Fibroblast of skin of back (primary cell): ENCODE measurements around the gene CC2D2A.

ENCODE experiments used
- DNase-seq: peaks from one replicate; pipeline ENCODE4 v3.0.0-alpha.2; 2013

CC2D2A gene

DNA sequence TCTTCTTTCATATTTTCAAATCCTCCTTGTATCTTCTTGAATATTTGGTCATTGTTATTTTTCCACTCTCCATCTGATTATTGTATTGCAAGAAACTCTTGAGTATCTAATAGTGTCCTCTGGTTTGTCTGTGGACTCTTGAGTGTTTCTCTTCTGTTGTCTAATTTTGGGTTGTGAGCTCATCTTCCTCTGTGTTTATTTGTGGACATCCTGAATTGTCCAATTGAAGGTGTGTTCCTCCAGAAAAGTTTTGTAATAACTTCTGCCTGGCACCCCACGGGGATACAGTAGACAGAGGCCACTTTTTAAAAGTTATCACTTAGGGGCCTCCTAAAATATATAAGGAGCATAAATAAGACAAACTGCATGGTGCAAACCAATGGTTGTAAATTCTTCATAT, 3.1 kb upstream of the CC2D2A start:
- DNase-seq = no peak

DNA sequence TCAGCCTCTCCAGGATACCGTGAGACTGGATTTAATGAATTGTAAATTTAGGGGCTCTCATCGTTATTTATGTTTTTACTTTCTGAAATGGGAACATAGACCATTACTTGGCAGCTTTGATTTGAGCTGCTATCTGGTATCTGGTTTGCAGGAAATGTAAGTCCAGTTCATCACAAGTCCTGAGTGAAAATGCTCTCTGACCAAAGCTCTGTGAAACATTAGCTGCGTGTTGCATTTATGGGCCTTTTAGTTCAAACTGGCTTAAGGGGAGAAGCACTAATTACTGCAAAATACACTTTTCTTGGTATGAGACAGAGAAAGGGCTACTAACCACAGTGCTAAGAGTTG, 420 bp downstream of the CC2D2A start:
- DNase-seq = no peak

DNA sequence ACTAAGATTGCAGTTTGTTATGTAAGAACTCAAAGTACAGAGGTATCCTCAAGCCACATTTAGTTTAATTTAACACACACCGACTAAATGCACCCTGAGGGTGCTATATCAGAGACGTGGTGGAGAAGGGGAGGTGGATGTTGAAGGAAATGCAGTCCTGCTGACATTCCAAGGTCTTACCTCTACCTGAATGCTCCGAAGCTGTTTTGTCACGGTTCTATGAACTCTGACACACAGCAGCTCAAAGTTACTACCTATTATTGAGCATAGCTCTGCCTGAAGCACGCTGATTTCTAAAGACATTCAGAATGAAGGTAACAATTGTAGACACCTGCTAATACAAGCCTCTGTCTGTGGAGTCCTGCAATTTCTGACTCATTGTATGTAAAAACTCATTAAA, 6.7 kb downstream of the CC2D2A start:
- DNase-seq = no peak

DNA sequence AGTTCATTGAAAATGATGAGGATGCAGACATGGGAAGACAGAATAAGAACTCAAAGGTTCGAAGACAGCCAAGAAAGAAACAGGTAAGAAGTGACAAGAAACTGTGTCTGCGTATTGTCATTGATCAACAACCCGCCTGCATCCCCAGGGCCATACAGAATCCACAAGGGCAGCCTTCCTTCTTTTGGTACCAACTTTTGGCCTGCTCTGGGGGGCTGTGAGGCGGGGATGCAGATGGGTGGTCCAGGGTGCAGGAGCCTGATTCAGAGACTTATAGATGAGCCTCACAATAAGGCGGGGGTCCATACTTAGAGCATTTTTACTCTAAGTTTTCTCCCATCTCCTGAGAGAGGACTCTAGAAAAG, 9.0 kb downstream of the CC2D2A start:
- DNase-seq = no peak

DNA sequence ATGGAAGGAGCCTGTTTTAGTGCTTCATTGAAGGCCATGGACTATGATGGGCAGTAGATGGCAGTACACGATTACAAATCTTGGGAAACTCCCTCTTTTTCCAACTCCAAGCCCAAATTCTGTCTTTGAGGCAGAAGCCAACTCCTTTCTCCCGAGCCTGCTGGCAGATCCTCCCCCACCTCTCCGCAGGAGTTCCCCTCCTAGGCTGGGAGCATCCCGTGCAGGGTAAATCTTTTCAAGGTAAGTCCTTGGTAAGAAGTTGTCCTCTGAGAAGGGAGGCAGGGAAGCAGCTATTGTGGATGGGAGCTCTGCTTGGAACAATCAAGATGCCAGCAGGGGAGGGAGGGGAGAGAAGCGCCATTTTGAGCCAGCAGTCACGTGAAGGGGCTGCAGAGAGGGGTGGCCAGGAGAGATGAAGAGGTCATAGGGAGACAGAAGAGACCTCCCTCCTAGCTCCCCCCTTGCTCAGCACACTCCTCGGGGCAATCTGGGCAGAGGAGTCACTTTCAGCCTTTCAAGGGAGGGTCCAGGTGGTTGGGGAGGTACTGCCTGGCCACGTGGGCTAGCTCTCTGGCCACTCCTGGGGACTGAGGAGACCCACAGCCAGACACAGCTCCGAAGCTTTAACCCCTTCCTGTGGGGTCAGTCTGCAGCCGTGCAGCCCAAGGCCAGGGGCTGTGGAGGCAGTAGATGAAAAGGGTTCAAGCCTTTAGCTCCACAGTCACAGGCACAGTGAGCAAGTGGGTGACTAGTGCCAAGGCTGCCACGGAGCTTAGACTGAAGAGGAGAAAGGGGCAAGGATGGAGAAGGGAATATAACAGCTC, 9.6 kb downstream of the CC2D2A start:
- peak; percentile 86 for DNase-seq

DNA sequence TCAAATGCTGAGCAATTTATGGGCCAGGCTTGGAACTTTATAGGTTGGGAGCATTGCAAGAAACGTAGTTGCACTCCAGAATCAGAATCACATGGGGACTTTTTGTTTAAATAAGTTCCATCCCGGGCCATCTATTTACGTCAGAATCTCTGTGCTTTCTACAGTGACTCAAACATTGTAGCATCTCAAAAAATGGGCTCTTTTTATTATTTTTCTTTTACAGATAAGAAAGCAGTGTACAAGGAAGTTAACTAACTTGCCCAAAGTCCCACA, 10.2 kb downstream of the CC2D2A start:
- DNase-seq = peak; percentile 53

DNA sequence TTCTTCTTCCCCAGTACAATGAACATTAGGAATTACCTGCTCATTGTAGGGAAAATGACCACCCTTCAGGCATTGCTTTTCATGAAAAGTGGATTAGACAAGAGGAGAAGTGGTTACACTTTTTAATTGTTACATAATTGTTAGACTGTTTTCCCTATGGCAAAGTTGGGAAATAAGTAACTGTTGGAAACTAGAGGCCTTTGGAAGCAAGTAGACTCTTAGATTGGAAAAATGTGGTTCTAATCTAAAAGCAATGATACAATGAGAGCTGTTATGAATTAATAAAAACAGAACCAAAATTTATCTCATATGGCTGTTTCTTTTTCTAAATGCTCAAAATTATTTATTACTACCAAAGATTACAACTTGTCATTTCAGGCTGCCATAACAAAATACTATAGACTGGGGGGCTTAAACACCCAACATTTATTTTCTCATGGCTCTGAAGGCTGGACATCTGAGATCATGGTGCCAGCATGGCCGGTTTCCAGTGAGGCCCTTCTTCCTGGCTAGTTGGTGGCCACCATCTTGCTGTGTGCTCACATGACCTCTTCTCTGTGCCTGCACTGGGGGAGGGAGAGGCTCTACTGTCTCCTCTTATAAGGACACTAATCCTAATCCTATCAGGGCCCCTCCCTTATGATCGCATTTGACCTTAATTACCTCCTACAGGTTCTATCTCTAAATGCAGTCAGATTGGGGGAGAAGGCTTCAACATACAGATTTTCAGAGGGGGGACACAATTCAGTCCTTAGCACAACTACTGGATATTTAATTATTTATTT, 12.5 kb downstream of the CC2D2A start:
- no peak for DNase-seq

DNA sequence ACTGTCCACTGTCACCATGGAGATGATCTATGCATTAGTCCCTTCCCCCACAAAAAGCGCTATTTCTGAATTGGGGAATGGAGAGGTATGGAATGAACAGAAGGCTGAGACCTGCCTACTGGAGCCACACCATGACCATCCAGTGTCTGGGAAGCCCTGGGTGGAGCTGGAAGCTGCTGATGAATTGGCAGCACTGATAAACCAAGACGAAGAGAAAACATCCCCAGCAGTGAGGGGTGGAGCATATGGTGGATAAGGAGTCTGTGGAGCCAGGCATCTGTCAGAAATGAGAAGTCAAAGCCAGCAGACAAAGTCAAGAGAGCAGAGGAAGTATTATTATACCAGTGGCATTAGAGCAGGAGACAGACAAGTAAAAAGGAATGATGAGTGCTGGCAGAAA, 13.2 kb downstream of the CC2D2A start:
- DNase-seq = peak; percentile 57

DNA sequence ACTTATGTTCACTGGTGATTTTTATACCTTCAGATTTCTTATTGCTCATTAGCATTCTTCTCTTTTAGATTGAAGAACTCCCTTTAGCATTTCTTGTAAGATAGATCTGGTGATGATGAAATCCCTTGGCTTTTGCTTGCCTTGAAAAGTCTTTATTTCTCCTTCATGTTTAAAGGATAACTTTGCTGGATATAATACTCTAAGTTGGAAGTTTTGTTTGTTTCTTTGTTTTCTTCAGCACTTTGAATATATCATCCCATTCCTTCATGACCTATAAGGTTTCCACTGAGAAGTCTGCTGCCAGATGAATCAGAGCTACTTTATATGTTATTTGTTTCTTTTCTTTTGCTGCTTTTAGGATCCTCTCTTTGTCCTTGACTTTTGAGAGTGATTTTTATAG, 18.5 kb downstream of the CC2D2A start:
- no peak for DNase-seq

DNA sequence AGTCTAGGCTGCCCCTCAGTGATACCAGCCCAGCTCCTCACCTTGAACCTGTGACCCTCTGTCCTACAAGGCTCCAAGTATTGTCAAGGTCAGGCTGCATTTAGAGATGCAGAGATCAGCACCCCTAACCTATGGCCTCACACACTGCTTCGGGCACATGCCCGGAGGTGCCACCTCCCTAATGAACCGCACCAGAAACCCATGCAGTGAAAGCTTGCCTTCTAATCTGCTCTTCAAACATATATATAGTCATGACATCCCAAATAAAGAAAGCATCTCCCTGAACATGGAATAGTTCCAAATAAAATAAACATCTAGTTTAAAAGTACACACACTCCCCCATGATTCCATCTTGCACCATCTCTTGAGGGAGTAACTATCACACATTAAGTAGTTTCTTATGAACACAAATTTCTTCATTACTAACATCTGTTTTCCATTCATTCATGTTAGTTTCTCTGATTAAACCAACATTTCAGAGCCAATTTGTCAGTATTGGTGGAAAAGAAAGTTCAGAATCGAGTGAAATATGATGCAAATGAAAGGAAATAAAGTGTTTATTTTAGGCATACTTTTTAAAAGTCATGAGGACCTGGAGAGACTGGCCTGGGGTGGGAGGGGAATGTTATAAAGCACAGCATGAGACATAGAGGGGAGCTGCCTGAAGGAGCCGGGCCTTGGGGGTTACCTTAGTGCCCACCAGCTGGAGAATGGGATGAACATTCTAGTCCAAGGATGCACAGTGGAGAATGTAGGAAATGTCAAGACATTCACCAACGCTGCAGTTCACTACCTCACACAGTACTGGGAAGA, 19.2 kb downstream of the CC2D2A start:
- peak; percentile 60 for DNase-seq

DNA sequence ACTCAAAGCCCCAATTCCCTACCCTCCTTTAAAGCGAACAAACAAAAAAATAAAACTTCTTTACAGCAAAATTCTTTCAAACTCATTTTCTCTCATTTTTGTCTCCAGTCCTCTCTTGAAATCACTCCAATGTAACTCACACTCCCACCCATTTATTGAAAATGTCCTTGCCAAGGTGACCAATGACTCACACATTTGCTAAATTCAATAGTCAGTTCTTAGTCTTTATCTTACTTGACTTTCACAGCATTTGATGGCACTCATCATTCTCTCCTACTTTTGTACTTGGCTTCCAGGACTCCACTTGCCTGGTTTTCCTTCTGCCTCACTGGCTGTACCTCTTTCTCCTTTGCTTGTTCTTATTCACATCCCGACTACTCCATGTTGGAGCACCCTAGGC, 19.9 kb downstream of the CC2D2A start:
- no peak for DNase-seq

DNA sequence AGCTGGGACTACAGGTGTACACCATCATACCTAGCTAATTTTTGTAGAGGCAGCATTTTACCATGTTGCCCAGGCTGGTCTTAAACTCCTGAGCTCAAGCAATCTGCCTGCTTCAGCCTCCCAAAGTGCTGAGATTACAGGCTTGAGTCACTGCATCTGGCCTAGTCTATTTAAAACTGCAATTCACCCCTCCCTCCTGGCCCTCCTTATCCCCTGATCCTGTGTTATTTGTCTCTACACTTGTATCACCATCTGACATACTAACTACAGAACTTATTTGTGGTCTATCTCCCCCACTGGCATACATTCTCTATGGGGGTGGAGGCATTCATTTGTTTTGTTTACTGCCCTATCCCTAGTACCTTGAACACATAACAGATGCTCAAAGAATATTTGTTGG, 23.7 kb downstream of the CC2D2A start:
- DNase-seq = no peak

DNA sequence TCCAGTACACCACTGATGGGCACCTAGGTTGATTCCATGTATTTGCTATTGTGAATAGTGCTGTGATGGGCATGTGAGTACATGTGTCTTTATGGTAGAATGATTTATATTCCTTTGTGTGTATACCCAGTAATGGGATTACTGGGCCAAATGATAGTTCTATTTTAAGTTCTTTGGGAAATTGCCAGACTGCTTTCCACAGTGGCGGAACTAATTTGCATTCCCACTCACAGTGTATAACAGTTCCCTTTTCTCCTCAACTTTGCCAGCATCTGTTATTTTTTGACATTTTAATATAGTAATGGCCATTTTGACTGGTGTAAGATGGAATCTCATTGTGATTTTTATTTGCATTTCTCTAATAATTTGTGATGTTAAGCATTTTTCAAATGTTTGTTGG, 25.9 kb downstream of the CC2D2A start:
- peak; percentile 6 for DNase-seq

DNA sequence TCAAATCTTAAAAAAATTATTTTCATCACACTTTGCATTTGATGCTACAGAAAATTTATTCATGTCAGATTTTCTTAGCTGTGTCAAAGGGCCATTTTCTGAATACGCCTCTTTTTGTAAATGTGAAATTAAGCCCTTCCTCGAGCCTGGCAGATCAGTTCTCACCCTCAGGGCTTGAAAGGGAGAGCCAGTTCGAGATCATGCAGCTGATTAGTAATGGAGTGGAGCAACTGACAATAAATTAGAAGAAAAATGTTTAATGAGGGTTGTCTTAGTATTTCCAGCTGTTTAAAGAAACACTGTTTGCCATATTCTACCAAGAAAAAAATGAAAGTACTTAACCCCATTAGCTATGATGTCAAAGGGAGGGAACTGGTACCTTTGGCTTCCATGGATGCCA, 28.7 kb downstream of the CC2D2A start:
- no peak for DNase-seq

DNA sequence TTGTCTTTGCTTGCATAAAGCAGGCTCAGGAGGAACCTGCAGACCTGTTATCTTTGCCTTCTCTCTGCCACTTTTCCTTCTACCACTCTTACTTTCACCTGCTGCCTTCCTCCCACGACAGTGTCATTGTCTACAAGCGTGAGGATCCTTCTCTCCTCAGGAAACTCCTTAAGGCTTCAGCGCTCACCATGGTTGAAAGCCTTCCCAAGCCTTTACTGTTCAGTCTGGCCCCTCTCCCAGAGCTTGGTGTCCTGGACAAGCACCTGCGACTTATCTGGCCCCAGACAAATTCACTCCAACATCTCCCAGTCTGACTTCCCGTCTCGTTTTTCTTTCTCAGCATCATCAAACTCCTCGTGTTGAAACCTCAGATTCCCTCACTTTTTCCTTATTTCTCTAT, 31.0 kb downstream of the CC2D2A start:
- no peak for DNase-seq

DNA sequence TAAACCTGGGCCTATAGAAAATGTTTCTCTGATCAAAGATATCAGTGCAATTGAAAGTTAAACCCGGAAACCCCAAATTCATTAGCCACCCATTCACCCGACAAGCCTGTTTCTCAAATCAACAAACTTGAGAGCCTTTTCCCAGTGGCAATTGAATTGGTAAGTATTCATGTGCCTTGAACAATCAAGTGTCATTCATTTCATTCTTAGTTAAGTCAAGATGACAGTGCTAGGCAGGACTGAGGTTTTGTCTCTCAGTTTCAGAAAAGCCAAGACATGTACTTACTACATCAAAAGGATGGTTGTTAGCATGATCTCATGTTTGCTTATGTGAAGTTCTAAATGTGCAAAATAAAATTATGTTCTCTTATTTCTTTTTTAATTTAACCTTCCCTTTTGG, 32.3 kb downstream of the CC2D2A start:
- DNase-seq = no peak

DNA sequence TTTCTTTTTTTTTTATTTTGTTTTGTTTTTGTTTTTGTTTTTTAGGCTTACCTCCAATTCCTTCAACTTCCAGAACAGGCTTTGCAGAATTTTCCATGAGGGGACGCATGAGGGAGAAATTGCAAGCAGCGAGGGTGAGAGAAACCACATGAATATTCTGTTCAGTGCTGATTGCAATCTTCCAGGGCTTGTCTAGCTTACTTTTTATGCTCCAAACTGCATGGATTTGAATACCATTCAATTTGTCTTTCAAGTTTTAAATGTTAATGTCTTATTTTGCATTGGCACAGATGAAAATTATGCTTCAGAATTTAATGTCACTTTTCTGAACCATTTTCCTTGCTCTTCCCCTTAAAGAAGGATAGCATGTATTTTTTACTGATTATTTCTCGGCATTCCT, 32.7 kb downstream of the CC2D2A start:
- DNase-seq = no peak

DNA sequence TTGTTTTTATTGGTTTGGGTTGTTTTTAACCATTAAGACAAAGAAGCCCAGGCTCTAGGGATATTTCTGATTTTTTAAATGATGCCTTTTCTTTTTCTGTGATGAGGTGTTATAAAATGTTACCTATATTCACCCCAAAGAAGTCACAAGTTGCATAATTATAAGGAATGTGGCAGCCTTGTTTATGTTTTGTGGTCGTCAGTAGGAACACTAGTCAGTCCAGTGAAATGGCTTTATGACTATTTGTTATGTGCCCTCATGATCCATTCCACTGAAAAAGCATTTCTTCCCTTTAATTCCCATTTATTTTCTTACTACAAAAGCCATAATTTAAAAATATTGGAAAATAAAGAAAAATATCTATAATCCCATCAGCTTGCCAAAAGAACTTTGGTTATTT, 34.4 kb downstream of the CC2D2A start:
- DNase-seq = no peak

DNA sequence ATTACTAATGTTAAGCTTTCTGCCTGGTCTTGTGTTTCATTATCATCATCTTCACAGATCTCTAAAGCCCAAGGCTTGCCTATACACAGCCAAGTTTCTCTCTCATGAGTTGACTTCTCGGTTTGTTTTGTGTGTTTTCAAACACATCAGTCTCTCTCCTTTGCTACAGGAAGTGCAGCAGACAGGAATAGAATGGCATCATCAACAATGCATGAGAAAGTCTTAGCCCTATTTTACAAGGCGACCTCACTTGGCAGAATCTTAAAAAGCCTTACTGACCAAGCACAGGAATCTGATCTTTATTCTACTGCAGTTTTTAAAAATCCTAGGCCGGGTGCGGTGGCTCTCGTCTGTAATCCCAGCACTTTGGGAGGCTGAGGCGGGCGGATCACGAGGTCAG, 36.8 kb downstream of the CC2D2A start:
- peak; percentile 72 for DNase-seq

DNA sequence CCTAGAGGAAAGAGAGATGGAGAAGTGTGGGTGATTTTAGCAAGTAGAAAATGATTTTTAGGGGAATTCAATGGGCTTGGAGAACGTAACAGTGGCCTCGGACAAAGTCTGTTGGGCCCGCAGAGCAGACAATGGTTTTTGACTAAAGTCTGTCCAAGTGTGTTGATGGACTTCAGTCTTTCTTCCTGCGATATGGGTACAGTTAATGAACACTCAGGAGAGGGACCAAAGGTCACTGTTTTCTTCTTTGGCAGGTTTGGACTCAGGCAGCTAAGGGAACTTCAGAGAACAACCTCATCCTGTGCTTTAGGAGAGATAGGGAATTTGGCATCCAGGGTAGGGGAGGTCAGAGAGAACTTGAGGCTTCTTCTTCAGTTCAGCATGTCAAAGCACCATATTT, 38.0 kb downstream of the CC2D2A start:
- DNase-seq = no peak

DNA sequence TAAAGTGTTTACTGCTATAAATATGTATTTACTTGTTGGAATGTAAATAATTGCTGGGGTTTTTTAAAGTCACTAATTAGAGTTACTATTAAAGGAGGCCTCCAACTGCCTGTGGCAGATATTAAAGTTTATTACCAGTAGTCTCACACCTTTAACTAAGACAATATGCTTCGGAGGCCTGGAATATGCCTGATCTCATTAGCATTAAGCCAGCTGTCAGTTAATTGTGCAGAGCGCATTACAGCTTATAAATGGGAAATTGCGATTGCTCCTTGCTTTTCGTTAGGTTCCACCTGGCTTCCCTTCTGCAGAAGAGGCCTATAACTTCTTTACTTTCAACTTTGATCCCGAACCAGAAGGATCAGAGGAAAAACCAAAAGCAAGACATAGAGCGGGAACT, 41.3 kb downstream of the CC2D2A start:
- no peak for DNase-seq

DNA sequence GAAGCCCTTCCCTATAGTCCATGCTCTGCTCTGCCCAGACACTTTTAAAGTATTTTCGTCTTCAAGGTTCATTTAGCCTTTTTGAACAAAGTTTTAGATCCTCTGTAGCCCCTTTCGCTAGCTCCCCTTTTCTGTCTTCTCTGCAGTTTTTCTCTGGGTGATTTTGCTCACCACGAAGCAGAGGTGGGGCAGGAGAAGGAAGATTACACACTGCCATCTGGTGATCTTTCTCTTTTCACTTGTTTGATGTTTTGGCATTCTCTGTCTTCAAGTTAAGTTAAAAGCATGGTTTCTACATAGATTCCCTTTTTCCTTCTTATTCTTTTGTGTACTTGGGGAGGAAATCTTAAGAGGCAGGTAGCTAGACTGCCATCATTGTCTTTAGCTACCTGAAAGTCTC, 43.9 kb downstream of the CC2D2A start:
- no peak for DNase-seq

DNA sequence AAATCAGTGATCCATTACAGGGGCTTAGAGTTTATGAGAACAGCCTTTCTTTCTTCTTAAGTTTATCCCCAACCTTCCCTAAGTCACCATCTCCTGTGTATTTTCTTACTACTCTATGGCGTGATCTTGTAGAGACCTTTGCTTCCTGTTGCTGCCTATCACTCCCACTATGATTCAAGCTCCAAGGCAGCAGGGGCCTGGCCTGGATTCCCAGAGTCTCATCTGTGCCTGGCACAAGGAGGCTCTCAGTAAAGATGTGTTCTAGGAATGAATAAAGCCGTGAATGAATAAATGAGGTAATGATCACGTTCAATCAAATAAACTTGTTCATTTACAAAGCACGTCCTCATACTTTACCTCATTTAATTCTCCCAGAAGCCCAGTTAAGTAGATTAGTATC, 45.4 kb downstream of the CC2D2A start:
- DNase-seq = peak; percentile 2

DNA sequence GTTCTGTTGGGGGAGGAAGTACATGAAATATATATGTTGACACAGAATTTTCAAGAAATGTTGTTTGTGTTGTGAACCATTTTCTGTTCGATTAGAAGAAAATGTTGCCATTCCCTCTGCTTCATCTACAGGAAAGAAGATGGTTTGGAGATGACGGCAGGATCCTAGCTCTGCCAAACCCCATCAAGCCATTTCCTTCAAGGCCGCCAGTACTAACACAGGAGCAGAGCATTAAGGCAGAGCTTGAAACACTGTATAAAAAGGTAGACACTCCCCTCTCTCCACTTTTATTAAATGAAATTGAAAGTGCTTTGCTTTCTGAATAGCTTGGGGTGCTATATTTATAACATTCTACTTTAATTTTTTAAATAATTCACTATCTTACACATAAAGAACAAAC, 46.8 kb downstream of the CC2D2A start:
- DNase-seq = no peak
